Measurements from ENCODE around the gene SVIL. TPM values are rescaled to one million over a fixed set of nuclear protein-coding genes. Genes with fewer than 3 reads are reported as not detected.
A peak's percentile ranks its signal among the peaks of the same experiment; 100 is the strongest.
"Not testable (repeated sequence)": the region's sequence is repeated elsewhere in the genome, so short reads cannot be mapped to it uniquely, and the experiment has no call there.

The SVIL gene
- total RNA-seq, 2 experiments from 2014 or later: 12.5 to 17.0 TPM

GRCh38 chr10:29543715-29544114 is 91.1 kb downstream of the SVIL start:
- intact Hi-C loops (cut with DNase I, micrococcal nuclease): no loop called here
- ChIA-PET CTCF (interaction anchor here (1.2 kb wide), 1 partner anchor 31 kb away, joined by 3 read pairs; no protein-coding TSS in a partner anchor), POLR2A (interaction anchor here (0.5 kb wide), 1 partner anchor 110 kb away, joined by 4 read pairs; no protein-coding TSS in a partner anchor)
- no peaks in the 10 kb centered on the region for H3K27me3 Mint-ChIP-seq
- DNase-seq (no peak), ATAC-seq (no peak)
- peaks cover 11% of the 10 kb centered on the region for H3K4me1 Mint-ChIP-seq
- H3K9me3 Mint-ChIP-seq (ENCODE audit: low read depth): no peaks in the 10 kb centered on the region
- H3K36me3 Mint-ChIP-seq (ENCODE audit: low read depth): peaks cover 8% of the 10 kb centered on the region
- H3K4me3 Mint-ChIP-seq: no peak overlapping the region
- no peak overlapping the region for H3K27ac Mint-ChIP-seq

DNA sequence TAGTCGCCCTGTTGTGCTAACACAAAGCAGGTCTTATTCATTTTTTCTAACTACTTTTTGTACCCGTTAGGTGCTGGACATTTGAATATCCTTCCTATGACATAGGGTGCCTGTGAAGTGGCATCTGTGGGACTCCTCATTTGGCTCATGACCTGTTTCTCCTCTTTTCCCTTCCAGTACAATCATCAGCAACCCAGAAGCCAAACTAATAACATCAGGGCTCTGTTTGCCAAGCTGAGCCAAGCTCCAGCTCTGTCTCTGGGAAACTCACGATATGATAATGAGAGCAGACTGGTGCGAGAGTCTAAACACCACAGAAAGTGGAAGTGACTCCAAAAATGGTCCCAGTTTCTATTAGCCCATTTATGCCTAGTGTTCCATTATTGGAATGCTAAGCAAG is 92.0 kb downstream of the SVIL start:
- Mint-ChIP-seq H3K27me3 (no peaks in the 10 kb centered on the region), H3K4me3 (no peak overlapping the region), H3K9me3 (ENCODE audit: low read depth) (no peaks in the 10 kb centered on the region), H3K27ac (no peak overlapping the region), H3K4me1 (peaks cover under 1% of the 10 kb centered on the region), H3K36me3 (ENCODE audit: low read depth) (peaks cover 4% of the 10 kb centered on the region)
- intact Hi-C loops (cut with DNase I, micrococcal nuclease): no loop called here
- DNase-seq: no peak
- ATAC-seq: no peak
- POLR2A ChIA-PET: no interaction called here
- CTCF ChIA-PET: interaction anchor here (1.3 kb wide), 1 partner anchor 10 kb away, joined by 3 read pairs; no protein-coding TSS in a partner anchor

DNA sequence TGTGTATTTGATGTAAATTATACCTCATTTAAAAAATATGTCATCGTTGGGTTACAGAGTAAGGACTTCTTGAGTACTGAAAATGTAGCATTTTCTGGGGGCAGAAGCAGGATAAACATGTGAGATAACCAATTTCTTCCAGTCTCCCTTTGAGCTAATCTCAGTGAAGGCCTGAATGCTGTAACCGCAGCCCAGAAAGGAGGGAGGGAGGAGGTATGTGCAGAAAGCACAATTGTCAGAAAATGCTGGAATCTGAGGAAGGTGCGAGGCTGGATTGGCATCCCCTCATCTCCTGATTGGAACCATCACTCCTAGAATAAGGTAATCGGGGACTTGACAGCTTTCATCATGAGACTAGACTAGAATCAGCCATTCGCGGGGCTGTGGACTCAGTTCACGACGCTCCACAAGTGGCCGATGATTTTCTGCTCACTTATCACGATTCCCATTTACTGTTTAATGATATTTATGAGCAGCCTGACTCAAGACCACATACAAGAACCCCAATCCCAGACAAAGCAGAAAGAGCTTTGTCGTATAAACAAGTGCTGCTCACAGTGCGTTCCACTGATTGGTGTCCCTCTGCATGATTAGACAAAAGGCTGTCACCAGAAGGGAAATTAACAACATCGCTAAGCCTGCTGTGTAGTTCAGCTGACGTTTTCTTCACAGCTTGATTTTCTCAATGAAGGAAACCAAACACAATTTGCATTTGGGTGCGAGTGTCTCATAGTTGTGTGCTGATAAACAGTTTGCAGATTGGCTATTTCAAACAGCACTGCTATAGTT is 93.2 kb downstream of the SVIL start:
- DNase-seq: no peak
- Mint-ChIP-seq H3K9me3 (ENCODE audit: low read depth) (no peaks in the 10 kb centered on the region), H3K27me3 (no peaks in the 10 kb centered on the region), H3K27ac (no peak overlapping the region), H3K36me3 (ENCODE audit: low read depth) (peaks cover 4% of the 10 kb centered on the region), H3K4me1 (no peaks in the 10 kb centered on the region), H3K4me3 (no peak overlapping the region)
- intact Hi-C loops (cut with DNase I, micrococcal nuclease): no loop called here
- POLR2A ChIA-PET: no interaction called here
- no peak for ATAC-seq
- CTCF ChIA-PET: interaction anchor here (1.0 to 1.3 kb wide), 4 partner anchors 11 to 96 kb away, joined by 3 read pairs; no protein-coding TSS in a partner anchor

DNA sequence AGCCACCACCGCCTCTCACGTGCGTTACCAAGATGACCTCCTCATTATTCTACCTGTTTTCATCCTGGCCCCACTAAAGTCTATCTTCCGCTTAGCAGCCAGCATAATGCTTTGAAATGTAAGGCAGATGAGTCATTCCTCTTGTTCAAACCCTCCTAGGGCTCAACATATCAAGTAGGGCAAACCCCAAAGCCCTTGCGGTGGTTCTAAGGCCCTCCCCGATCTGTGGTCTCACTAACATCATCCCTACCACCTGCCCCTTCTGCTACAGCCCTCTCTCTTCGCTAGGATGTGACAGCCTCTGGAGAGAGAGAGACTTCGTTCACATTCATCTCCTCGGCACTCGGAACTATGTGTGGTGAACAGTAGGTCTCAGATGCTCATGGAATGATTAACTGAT is 94.8 kb downstream of the SVIL start:
- ChIA-PET CTCF (no interaction called here), POLR2A (no interaction called here)
- Mint-ChIP-seq H3K9me3 (ENCODE audit: low read depth) (no peaks in the 10 kb centered on the region), H3K4me3 (no peak overlapping the region), H3K4me1 (peaks cover 5% of the 10 kb centered on the region), H3K36me3 (ENCODE audit: low read depth) (peaks cover 7% of the 10 kb centered on the region), H3K27ac (no peak overlapping the region), H3K27me3 (no peaks in the 10 kb centered on the region)
- DNase-seq (no peak), ATAC-seq (no peak)
- intact Hi-C loops (cut with DNase I, micrococcal nuclease): no loop called here

DNA sequence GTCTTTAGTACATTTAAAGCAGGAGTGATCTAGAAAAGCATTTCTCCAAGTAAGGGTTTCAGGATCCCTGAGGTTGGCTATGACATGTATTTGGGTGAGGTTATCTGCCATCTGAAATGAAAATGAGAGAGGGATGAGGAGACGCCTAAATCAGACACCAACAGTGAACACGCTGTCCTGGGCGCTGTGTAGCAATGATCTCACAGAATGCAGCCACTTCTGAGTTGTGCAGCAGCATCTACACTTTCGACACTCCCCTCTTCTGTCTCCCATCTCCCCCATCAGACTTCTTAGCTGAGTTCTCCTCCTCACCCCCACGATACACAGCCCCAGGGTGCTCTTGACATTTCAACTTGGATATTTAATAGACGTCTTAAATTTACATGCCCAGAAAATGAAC is 95.4 kb downstream of the SVIL start:
- H3K36me3 Mint-ChIP-seq (ENCODE audit: low read depth): peaks cover 7% of the 10 kb centered on the region

GRCh38 chr10:29537799-29538198 is 97.0 kb downstream of the SVIL start:
- H3K27ac Mint-ChIP-seq: no peak overlapping the region

More for the DNA sequence above, 95.4 kb downstream of the SVIL start:
- CTCF ChIA-PET: no interaction called here
- Mint-ChIP-seq H3K4me1 (peaks cover 5% of the 10 kb centered on the region), H3K27me3 (no peaks in the 10 kb centered on the region), H3K4me3 (no peak overlapping the region), H3K9me3 (ENCODE audit: low read depth) (no peaks in the 10 kb centered on the region), H3K27ac (no peak overlapping the region)
- no peak for DNase-seq
- ATAC-seq: no peak
- POLR2A ChIA-PET: no interaction called here
- intact Hi-C loops (cut with DNase I, micrococcal nuclease): loop anchor here in 1 of 2 experiments (10.0 kb wide), 1 partner anchor 195 kb away; no protein-coding TSS in a partner anchor

DNA sequence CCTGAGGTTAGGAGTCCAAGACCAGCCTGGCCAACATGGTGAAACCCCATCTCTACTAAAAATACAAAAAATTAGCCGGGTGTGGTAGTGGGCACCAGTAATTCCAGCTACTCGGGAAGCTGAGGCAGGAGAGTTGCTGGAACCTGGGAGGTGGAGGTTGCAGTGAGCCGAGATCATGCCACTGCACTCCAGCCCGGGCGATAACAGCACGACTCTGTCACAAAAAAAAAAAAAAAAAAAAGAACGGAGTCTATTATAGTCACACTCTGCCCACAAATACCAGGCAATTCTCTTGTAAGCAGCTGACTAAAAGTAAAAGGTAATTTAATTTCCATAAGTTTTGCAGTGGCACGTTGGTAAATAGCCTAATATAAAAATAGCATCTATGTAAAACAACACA is 98.1 kb downstream of the SVIL start:
- H3K36me3 Mint-ChIP-seq (ENCODE audit: low read depth); DNase-seq: not testable (repeated sequence)
- intact Hi-C loops (cut with DNase I, micrococcal nuclease): loop anchor here in 1 of 2 experiments (10.0 kb wide), 1 partner anchor 198 kb away; no protein-coding TSS in a partner anchor

More at GRCh38 chr10:29537799-29538198, 97.0 kb downstream of the SVIL start:
- H3K9me3 Mint-ChIP-seq (ENCODE audit: low read depth): no peaks in the 10 kb centered on the region
- ATAC-seq (no peak), DNase-seq (no peak)
- peaks cover 8% of the 10 kb centered on the region for H3K36me3 Mint-ChIP-seq (ENCODE audit: low read depth)
- CTCF ChIA-PET: interaction anchor here (1.8 kb wide), 1 partner anchor 25 kb away, joined by 9 read pairs; no protein-coding TSS in a partner anchor
- H3K27me3 Mint-ChIP-seq: no peaks in the 10 kb centered on the region
- POLR2A ChIA-PET: no interaction called here
- H3K4me3 Mint-ChIP-seq: no peak overlapping the region
- intact Hi-C loops (cut with DNase I, micrococcal nuclease): loop anchor here in 1 of 2 experiments (10.0 kb wide), 1 partner anchor 197 kb away; no protein-coding TSS in a partner anchor
- peaks cover 5% of the 10 kb centered on the region for H3K4me1 Mint-ChIP-seq

DNA sequence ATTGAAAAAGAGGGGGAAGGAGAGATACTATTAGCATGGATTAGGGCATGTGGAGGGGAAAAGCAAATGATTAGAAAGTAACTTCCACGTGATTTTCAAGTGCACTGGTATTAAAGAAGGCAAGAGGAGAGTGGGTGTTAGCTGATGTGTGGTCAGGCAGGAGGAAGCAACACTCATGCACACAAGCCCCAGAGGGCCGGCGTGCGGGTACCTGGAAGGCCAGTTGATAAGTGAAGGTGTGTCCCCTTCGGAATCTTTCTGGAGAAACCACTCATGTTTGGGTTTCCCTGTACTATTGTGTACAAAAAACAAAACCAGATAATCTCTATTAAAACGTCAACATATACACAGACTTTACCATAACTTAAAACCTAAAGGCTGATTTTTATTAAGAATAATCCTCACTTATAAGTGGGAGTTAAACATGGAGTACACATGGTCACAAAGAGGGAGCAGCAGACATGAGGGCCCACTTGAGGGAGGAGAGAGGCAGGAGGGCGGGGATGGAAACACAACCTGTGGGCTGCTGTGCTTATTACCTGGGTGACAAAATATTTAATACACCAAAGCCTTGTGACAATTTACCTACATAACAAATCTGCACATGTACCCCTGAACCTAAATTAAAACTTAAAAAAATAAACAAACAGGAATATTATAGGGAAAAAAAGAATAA is 98.9 kb downstream of the SVIL start:
- ChIA-PET POLR2A (no interaction called here), CTCF (interaction anchor here (0.5 to 1.8 kb wide), 2 partner anchors 23 to 257 kb away, joined by 4 to 9 read pairs; no protein-coding TSS in a partner anchor)
- DNase-seq (no peak), ATAC-seq (no peak)
- intact Hi-C loops (cut with DNase I, micrococcal nuclease): loop anchor here in 1 of 2 experiments (10.0 kb wide), 1 partner anchor 199 kb away; no protein-coding TSS in a partner anchor
- no peak overlapping the region for H3K27ac Mint-ChIP-seq
- no peaks in the 10 kb centered on the region for H3K9me3 Mint-ChIP-seq (ENCODE audit: low read depth)
- H3K4me3 Mint-ChIP-seq: no peak overlapping the region
- H3K4me1 Mint-ChIP-seq: peaks cover 5% of the 10 kb centered on the region
- peaks cover 8% of the 10 kb centered on the region for H3K36me3 Mint-ChIP-seq (ENCODE audit: low read depth)
- no peaks in the 10 kb centered on the region for H3K27me3 Mint-ChIP-seq

More for the DNA sequence above, 98.1 kb downstream of the SVIL start:
- H3K27me3 Mint-ChIP-seq; ATAC-seq; H3K27ac Mint-ChIP-seq; H3K4me3 Mint-ChIP-seq; POLR2A ChIA-PET; H3K9me3 Mint-ChIP-seq (ENCODE audit: low read depth); H3K4me1 Mint-ChIP-seq: not testable (repeated sequence)
- CTCF ChIA-PET: interaction anchor here (0.7 to 1.8 kb wide), 4 partner anchors 19 to 176 kb away, joined by 3 to 9 read pairs (median 4); no protein-coding TSS in a partner anchor

- POLR2A ChIA-PET: no interaction called here
- peak; percentile 22 for DNase-seq
- CTCF ChIA-PET: interaction anchor here (0.5 to 1.4 kb wide), 3 partner anchors 23 to 257 kb away, joined by 4 read pairs; no protein-coding TSS in a partner anchor
Measured at GRCh38 chr10:29535012-29535777, 99.6 kb downstream of the SVIL start.

DNA sequence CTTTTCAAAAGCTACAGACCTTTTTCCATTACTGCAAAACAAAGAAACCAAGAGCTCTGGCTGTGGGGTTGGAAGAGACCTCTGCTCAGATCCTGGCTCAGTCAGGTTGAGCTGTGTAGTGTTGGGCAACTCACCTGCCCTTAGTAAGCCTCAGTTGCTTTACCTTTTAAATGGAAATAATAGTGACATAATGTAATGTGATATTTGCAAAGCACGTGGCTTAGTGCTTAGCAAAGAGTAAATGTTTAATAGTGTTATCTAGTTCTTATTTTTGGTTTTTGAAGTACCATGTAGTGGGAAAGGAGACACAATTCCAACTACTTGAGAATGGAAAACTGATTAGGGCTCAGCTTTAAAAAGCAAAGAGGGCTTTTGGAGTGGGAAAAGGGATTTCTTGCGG is 100.2 kb downstream of the SVIL start:
- H3K36me3 Mint-ChIP-seq (ENCODE audit: low read depth): peaks cover 8% of the 10 kb centered on the region
- intact Hi-C loops (cut with DNase I, micrococcal nuclease): loop anchor here in 1 of 2 experiments (10.0 kb wide), 1 partner anchor 200 kb away; no protein-coding TSS in a partner anchor
- H3K9me3 Mint-ChIP-seq (ENCODE audit: low read depth): no peaks in the 10 kb centered on the region
- ChIA-PET CTCF (interaction anchor here (1.0 to 1.4 kb wide), 2 partner anchors 24 to 57 kb away, joined by 4 read pairs; no protein-coding TSS in a partner anchor), POLR2A (no interaction called here)
- peaks cover 5% of the 10 kb centered on the region for H3K4me1 Mint-ChIP-seq
- DNase-seq: no peak
- H3K27me3 Mint-ChIP-seq: no peaks in the 10 kb centered on the region
- no peak for ATAC-seq
- H3K4me3 Mint-ChIP-seq: no peak overlapping the region
- no peak overlapping the region for H3K27ac Mint-ChIP-seq

More at GRCh38 chr10:29535012-29535777, 99.6 kb downstream of the SVIL start:
- H3K27ac Mint-ChIP-seq: no peak overlapping the region
- peak; percentile 26 for ATAC-seq
- H3K36me3 Mint-ChIP-seq (ENCODE audit: low read depth): peaks cover 8% of the 10 kb centered on the region
- intact Hi-C loops (cut with DNase I, micrococcal nuclease): loop anchor here in 1 of 2 experiments (10.0 kb wide), 1 partner anchor 200 kb away; no protein-coding TSS in a partner anchor
- peaks cover 5% of the 10 kb centered on the region for H3K4me1 Mint-ChIP-seq
- no peak overlapping the region for H3K4me3 Mint-ChIP-seq
- no peaks in the 10 kb centered on the region for H3K9me3 Mint-ChIP-seq (ENCODE audit: low read depth)
- H3K27me3 Mint-ChIP-seq: no peaks in the 10 kb centered on the region

Data from activated CD4-positive, alpha-beta T cell treated with anti-CD3 and anti-CD28 coated beads for 36 hours (primary cell).